Upper lobe of left lung (tissue), 4 donors: ENCODE data around the gene NSF.

Experiments
- EP300 ChIP-seq, 4 donors: sonication (generic); formaldehyde crosslinking; IDR thresholded peaks; one replicate each; pipeline ENCODE4 v1.5.1; 2017; ENCODE audit warnings: antibody characterized with exemption in 4 of 4, control low read depth in 2 of 4
- POLR2A ChIP-seq, 4 donors: fragments of 450-650 bp; IDR thresholded peaks; one replicate each; pipeline ENCODE4 v1.5.1; 2016 to 2017; ENCODE audit warnings: antibody characterized with exemption in 4 of 4, mild to moderate bottlenecking in 2 of 4
- TF ChIP-seq, protein P1 (sequence below), 6 experiments: fragments of 450-650 bp in 4 of 6; fragments of 200-600 bp in 2 of 6; sonication (generic) in 2 of 6; IDR thresholded peaks; one replicate each; pipeline ENCODE4 v1.5.1; 2016 to 2019; ENCODE audit warnings: antibody characterized with exemption in 6 of 6

DNA sequence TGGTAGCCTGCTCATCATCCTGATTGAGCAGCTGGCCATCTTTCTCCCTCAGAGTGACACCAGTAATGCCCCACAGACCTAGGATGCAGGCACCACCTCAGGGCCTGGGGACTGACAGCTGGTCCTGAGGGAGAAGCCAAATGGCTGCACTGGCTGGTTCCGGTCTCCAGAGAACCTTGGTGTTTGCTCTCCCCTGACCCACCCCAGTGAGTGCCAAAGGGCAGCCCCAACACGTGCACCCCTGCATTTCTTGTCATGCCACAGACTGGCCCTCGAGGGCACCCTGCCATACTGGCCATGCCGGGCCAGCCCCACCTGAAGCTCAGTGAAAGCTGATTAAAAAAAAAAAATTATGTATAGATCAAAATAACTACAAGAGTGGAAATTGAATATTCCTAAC is 127.5 kb downstream of the NSF start:
- TF ChIP-seq, protein P1, sequence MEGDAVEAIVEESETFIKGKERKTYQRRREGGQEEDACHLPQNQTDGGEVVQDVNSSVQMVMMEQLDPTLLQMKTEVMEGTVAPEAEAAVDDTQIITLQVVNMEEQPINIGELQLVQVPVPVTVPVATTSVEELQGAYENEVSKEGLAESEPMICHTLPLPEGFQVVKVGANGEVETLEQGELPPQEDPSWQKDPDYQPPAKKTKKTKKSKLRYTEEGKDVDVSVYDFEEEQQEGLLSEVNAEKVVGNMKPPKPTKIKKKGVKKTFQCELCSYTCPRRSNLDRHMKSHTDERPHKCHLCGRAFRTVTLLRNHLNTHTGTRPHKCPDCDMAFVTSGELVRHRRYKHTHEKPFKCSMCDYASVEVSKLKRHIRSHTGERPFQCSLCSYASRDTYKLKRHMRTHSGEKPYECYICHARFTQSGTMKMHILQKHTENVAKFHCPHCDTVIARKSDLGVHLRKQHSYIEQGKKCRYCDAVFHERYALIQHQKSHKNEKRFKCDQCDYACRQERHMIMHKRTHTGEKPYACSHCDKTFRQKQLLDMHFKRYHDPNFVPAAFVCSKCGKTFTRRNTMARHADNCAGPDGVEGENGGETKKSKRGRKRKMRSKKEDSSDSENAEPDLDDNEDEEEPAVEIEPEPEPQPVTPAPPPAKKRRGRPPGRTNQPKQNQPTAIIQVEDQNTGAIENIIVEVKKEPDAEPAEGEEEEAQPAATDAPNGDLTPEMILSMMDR (IDR thresholded peaks at IDR 0.05): no peak
- TF ChIP-seq EP300 (IDR thresholded peaks at IDR 0.05) (no peak), POLR2A (IDR thresholded peaks at IDR 0.05) (no peak)
